K562 (cell line): Measurements from ENCODE around the gene SUGP1. TPM values are rescaled to one million over a fixed set of nuclear protein-coding genes. Genes with fewer than 3 reads are reported as not detected.

ENCODE experiments used
- ELF1 ChIP-seq: fragments of 200-800 bp; sonication (Bioruptor generic); IDR thresholded peaks from 2 replicates; pipeline ENCODE4 v1.6.1; 2016; ENCODE audit warnings: missing genetic modification characterization, missing compliant biosample characterization
- FOXA3 ChIP-seq, 2 experiments: fragments of 450-650 bp in 1 of 2; sonication (generic) in 1 of 2; formaldehyde crosslinking; IDR thresholded peaks in 1 of 2; conservative IDR thresholded peaks in 1 of 2; 2 replicates each; pipeline versions ENCODE4 v1.4.0 to v1.8.0; 2020 to 2022; ENCODE audit warnings: mild to moderate bottlenecking in 2 of 2, missing genetic modification reagents in 1 of 2
- GABPA ChIP-seq: fragments of 200-800 bp; sonication (Bioruptor generic); conservative IDR thresholded peaks from 2 replicates; pipeline ENCODE4 v1.6.1; 2016; ENCODE audit warnings: low read depth, missing genetic modification characterization, missing compliant biosample characterization
- HES1 ChIP-seq: fragments of 450-650 bp; IDR thresholded peaks from 2 replicates; pipeline ENCODE4 v1.6.1; 2016; ENCODE audit warnings: low read depth, mild to moderate bottlenecking, moderate library complexity
- MEF2A ChIP-seq: IDR thresholded peaks from 2 replicates; pipeline ENCODE4 v1.6.1; 2011; ENCODE audit warnings: low read depth, mild to moderate bottlenecking, low read length, moderate library complexity; ENCODE audit not compliant: control insufficient read depth
- MLX ChIP-seq, 2 experiments: fragments of 450-650 bp in 1 of 2; sonication (generic) in 1 of 2; formaldehyde crosslinking; conservative IDR thresholded peaks; 2 replicates each; pipeline versions ENCODE4 v1.4.0 to v1.8.1; 2020 to 2022; ENCODE audit warnings: mild to moderate bottlenecking in 1 of 2, missing genetic modification reagents in 1 of 2
- MTA1 ChIP-seq: fragments of 450-650 bp; IDR thresholded peaks from 2 replicates; pipeline ENCODE4 v1.6.1; 2017; ENCODE audit warnings: borderline replicate concordance
- NR2F6 ChIP-seq: fragments of 450-650 bp; formaldehyde crosslinking; IDR thresholded peaks from 2 replicates; pipeline ENCODE4 v1.4.0; 2020; ENCODE audit warnings: mild to moderate bottlenecking
- PHF8 ChIP-seq: fragments of 200-600 bp; sonication (generic); IDR thresholded peaks from 2 replicates; pipeline ENCODE4 v1.6.1; 2012; ENCODE audit warnings: mixed run types, mild to moderate bottlenecking, inconsistent platforms, low read length, moderate library complexity, borderline replicate concordance
- ZNF165 ChIP-seq: fragments of 250-450 bp; sonication (Bioruptor Pico); IDR thresholded peaks from 2 replicates; pipeline ENCODE4 v1.4.0; 2020; ENCODE audit warnings: borderline replicate concordance
- ZNF197 ChIP-seq: fragments of 200-800 bp; sonication (Bioruptor generic); IDR thresholded peaks from 2 replicates; pipeline ENCODE4 v1.6.1; 2016; ENCODE audit warnings: low read depth, missing genetic modification characterization, missing compliant biosample characterization
- ZNF224 ChIP-seq: sonication (generic); formaldehyde crosslinking; IDR thresholded peaks from 2 replicates; pipeline ENCODE4 v1.8.0; 2022; ENCODE audit warnings: mild to moderate bottlenecking, missing genetic modification reagents
- ZNF311 ChIP-seq: fragments of 250-450 bp; sonication (Bioruptor Pico); IDR thresholded peaks from 2 replicates; pipeline ENCODE4 v1.4.0; 2020; ENCODE audit warnings: mild to moderate bottlenecking, moderate library complexity
- ZNF551 ChIP-seq: fragments of 250-450 bp; sonication (Bioruptor Pico); IDR thresholded peaks from 2 replicates; pipeline ENCODE4 v1.5.0; 2021; ENCODE audit warnings: mild to moderate bottlenecking, moderate library complexity
- ZNF57 ChIP-seq: fragments of 450-650 bp; formaldehyde crosslinking; IDR thresholded peaks from 2 replicates; pipeline ENCODE4 v1.4.0; 2020; ENCODE audit warnings: mild to moderate bottlenecking, moderate library complexity
- polyA plus RNA-seq, 8 experiments: library from polyadenylated mRNA; depleted of rRNA in 4 of 8; stranded (reverse) in 5 of 8; unstranded in 3 of 8; fragments of >200 nt; fragmentation: Nextera tagmentation in 2 of 8; fragmentation: Illumina TruSeq in 1 of 8; extraction: Ambion mirVana in 2 of 8; extraction: Trizol in 1 of 8; gene quantifications; 2 replicates each; pipeline versions ENCODE4 v1.2.1 to v1.2.3, GENCODE V29; 2011 to 2014; ENCODE audit warnings: inconsistent platforms in 1 of 8, missing spikeins in 1 of 8
- total RNA-seq, 7 experiments: library from RNA; depleted of rRNA in 6 of 7; stranded (reverse); fragments of >200 nt in 6 of 7; fragmentation: Illumina TruSeq in 2 of 7; extraction: Trizol in 2 of 7; gene quantifications; 2 replicates each; pipeline versions ENCODE4 v1.2.1 to v1.2.3, GENCODE V29; 2011 to 2021; ENCODE audit warnings: low replicate concordance in 1 of 7
- TF ChIP-seq, protein P1 (sequence below), 2 experiments: fragments of 150-350 bp in 1 of 2; IDR thresholded peaks; 2 replicates each; pipeline ENCODE4 v1.6.1; 2012 to 2016; ENCODE audit warnings: low read depth in 2 of 2, low read length in 2 of 2, mild to moderate bottlenecking in 1 of 2, moderate library complexity in 1 of 2
- TF ChIP-seq, protein P2 (sequence below): fragments of 250-450 bp; sonication (Bioruptor Pico); IDR thresholded peaks from 2 replicates; pipeline ENCODE4 v1.8.0; 2021; ENCODE audit warnings: moderate library complexity, mild to moderate bottlenecking, inconsistent platforms
- TF ChIP-seq, protein P3 (sequence below): fragments of 450-650 bp; IDR thresholded peaks from 2 replicates; pipeline ENCODE4 v1.6.1; 2017; ENCODE audit warnings: antibody characterized with exemption

The SUGP1 gene
- total and polyA plus RNA-seq, 9 of the 15 experiments (the other 6 are each of a cell fraction or from before 2014, with no cell fraction given) = 1.0 to 53.3 (median 32.4) TPM

- TF ChIP-seq PHF8 (peak; percentile 95), HES1 (no peak), NR2F6 (CRISPR knock-in tag) (no peak), ZNF57 (no peak), MEF2A (no peak), FOXA3 (CRISPR knock-in tag; conservative IDR thresholded peaks at IDR 0.05 in 1 of 2, IDR thresholded peaks at IDR 0.05 in 1 of 2) (peak in 1 of 2 experiments; percentile 68; a peak in 2 of 4 replicates), ZNF165 (no peak), MTA1 (no peak), ZNF197 (peak; percentile 94), GABPA (tag) (peak; percentile 86), ZNF551 (CRISPR knock-in tag) (no peak), ELF1 (tag) (peak; percentile 95), ZNF311 (CRISPR knock-in tag) (0 out of 2 replicates have a peak, but pooled peaks have one; percentile 31), ZNF224 (no peak), MLX (CRISPR knock-in tag; conservative IDR thresholded peaks at IDR 0.05) (0 out of 4 replicates have a peak, but pooled peaks of 1 of the 2 experiments have one; percentile 32)
- TF ChIP-seq, protein P1, sequence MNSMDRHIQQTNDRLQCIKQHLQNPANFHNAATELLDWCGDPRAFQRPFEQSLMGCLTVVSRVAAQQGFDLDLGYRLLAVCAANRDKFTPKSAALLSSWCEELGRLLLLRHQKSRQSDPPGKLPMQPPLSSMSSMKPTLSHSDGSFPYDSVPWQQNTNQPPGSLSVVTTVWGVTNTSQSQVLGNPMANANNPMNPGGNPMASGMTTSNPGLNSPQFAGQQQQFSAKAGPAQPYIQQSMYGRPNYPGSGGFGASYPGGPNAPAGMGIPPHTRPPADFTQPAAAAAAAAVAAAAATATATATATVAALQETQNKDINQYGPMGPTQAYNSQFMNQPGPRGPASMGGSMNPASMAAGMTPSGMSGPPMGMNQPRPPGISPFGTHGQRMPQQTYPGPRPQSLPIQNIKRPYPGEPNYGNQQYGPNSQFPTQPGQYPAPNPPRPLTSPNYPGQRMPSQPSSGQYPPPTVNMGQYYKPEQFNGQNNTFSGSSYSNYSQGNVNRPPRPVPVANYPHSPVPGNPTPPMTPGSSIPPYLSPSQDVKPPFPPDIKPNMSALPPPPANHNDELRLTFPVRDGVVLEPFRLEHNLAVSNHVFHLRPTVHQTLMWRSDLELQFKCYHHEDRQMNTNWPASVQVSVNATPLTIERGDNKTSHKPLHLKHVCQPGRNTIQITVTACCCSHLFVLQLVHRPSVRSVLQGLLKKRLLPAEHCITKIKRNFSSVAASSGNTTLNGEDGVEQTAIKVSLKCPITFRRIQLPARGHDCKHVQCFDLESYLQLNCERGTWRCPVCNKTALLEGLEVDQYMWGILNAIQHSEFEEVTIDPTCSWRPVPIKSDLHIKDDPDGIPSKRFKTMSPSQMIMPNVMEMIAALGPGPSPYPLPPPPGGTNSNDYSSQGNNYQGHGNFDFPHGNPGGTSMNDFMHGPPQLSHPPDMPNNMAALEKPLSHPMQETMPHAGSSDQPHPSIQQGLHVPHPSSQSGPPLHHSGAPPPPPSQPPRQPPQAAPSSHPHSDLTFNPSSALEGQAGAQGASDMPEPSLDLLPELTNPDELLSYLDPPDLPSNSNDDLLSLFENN (IDR thresholded peaks at IDR 0.05; ENCODE audit: low read depth in 2 of 2, low read length in 2 of 2) = peak in 1 of 2 experiments; percentile 65; a peak in 2 of 4 replicates
- TF ChIP-seq, protein P2, sequence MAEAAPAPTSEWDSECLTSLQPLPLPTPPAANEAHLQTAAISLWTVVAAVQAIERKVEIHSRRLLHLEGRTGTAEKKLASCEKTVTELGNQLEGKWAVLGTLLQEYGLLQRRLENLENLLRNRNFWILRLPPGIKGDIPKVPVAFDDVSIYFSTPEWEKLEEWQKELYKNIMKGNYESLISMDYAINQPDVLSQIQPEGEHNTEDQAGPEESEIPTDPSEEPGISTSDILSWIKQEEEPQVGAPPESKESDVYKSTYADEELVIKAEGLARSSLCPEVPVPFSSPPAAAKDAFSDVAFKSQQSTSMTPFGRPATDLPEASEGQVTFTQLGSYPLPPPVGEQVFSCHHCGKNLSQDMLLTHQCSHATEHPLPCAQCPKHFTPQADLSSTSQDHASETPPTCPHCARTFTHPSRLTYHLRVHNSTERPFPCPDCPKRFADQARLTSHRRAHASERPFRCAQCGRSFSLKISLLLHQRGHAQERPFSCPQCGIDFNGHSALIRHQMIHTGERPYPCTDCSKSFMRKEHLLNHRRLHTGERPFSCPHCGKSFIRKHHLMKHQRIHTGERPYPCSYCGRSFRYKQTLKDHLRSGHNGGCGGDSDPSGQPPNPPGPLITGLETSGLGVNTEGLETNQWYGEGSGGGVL (CRISPR knock-in tag) = no peak
- TF ChIP-seq, protein P3, sequence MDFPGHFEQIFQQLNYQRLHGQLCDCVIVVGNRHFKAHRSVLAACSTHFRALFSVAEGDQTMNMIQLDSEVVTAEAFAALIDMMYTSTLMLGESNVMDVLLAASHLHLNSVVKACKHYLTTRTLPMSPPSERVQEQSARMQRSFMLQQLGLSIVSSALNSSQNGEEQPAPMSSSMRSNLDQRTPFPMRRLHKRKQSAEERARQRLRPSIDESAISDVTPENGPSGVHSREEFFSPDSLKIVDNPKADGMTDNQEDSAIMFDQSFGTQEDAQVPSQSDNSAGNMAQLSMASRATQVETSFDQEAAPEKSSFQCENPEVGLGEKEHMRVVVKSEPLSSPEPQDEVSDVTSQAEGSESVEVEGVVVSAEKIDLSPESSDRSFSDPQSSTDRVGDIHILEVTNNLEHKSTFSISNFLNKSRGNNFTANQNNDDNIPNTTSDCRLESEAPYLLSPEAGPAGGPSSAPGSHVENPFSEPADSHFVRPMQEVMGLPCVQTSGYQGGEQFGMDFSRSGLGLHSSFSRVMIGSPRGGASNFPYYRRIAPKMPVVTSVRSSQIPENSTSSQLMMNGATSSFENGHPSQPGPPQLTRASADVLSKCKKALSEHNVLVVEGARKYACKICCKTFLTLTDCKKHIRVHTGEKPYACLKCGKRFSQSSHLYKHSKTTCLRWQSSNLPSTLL = no peak
Measured at GRCh38 chr19:19320361-19321140, at the start of gene SUGP1, which contains the start of gene MAU2 (continued).
